Ovary (tissue), 3 donors: ENCODE data around the gene CPTP.

Source experiments
- CTCF ChIP-seq, 3 donors: fragments of 450-650 bp in 2 of 3; fragments of 200-600 bp in 1 of 3; IDR thresholded peaks; one replicate each; pipeline versions ENCODE4 v1.5.1 to v1.8.0; 2016 to 2022; ENCODE audit warnings: antibody characterized with exemption in 3 of 3, mild to moderate bottlenecking in 1 of 3
- EP300 ChIP-seq: sonication (generic); formaldehyde crosslinking; IDR thresholded peaks from one replicate; pipeline ENCODE4 v1.6.1; 2017; ENCODE audit warnings: antibody characterized with exemption
- POLR2A ChIP-seq: fragments of 450-650 bp; IDR thresholded peaks from one replicate; pipeline ENCODE4 v1.6.1; 2017; ENCODE audit warnings: antibody characterized with exemption, mild to moderate bottlenecking, moderate library complexity
- donor health status: DM: no; HTN: no; CAD: no.

GRCh38 chr1:1347663-1348419 lies 23.2 kb downstream of the CPTP start:
- TF ChIP-seq CTCF (IDR thresholded peaks at IDR 0.05) (no peak), EP300 (no peak), POLR2A (no peak)
